Thyroid gland (tissue), 4 donors: ENCODE data around the gene PKP2.

Experiments used
- CTCF ChIP-seq, 6 experiments: fragments of 200-600 bp in 3 of 6; fragments of 450-650 bp in 3 of 6; sonication (generic) in 3 of 6; IDR thresholded peaks; one replicate each; pipeline ENCODE4 v1.5.1; 2016 to 2019; ENCODE audit warnings: antibody characterized with exemption in 6 of 6, mild to moderate bottlenecking in 2 of 6, inconsistent platforms in 1 of 6, moderate library complexity in 1 of 6
- POLR2A ChIP-seq, 2 donors: fragments of 450-650 bp; IDR thresholded peaks; one replicate each; pipeline ENCODE4 v1.6.1; 2017; ENCODE audit warnings: antibody characterized with exemption in 2 of 2, mild to moderate bottlenecking in 2 of 2, moderate library complexity in 1 of 2

DNA sequence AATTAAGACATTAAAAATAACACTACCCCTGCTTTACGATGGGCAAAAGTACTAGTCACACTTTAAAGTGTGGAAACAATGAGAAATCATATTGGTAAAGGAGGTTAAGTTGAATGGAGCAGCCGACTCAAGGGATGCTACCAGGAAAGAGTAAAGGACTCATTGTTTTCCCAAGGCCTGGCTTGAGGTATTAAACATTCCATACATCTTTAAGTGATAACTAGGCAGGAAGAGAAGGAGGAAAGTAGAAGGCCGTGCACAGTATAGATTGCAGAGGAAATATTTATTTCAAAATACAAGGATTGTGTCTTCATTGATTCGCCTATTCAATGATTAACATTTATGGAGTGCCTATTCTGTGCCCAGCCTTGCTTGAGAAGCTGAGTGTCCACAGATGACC lies 120.3 kb downstream of the PKP2 start:
- TF ChIP-seq CTCF (IDR thresholded peaks at IDR 0.05) (no peak), POLR2A (IDR thresholded peaks at IDR 0.05) (no peak)
